GM18907 (cell line): ENCODE data around the gene MMP24.

Source experiments
- ATAC-seq: cut with Tn5 transposase; IDR thresholded peaks from one replicate; pipeline ENCODE4 v1.9.1; 2021; ENCODE audit warnings: mild to moderate bottlenecking, moderate library complexity; ENCODE audit not compliant: unreplicated experiment

MMP24 gene

GRCh38 chr20:35215066-35215956 is 11.2 kb upstream of the MMP24 start:
- no peak for ATAC-seq

GRCh38 chr20:35216541-35216940 is 9.9 kb upstream of the MMP24 start:
- no peak for ATAC-seq

GRCh38 chr20:35223941-35224340 is 2.5 kb upstream of the MMP24 start:
- ATAC-seq, result no peak

GRCh38 chr20:35224536-35224935 is 2.0 kb upstream of the MMP24 start:
- ATAC-seq, result no peak

GRCh38 chr20:35225319-35226125 is 968 bp upstream of the MMP24 start:
- no peak for ATAC-seq

GRCh38 chr20:35226884-35227681 is 593 bp downstream of the MMP24 start:
- ATAC-seq, result no peak

GRCh38 chr20:35232575-35232974 is 6.1 kb downstream of the MMP24 start:
- ATAC-seq, result no peak

- ATAC-seq, result no peak
Measured at GRCh38 chr20:35235881-35236280, 9.4 kb downstream of the MMP24 start.

- no peak for ATAC-seq
Measured at GRCh38 chr20:35237486-35237885, 11.0 kb downstream of the MMP24 start.

GRCh38 chr20:35238170-35238569 is 11.7 kb downstream of the MMP24 start:
- no peak for ATAC-seq

GRCh38 chr20:35238735-35239134 is 12.2 kb downstream of the MMP24 start:
- ATAC-seq, result no peak

- ATAC-seq, result no peak
Measured at GRCh38 chr20:35240083-35240810, 13.8 kb downstream of the MMP24 start.

GRCh38 chr20:35240811-35241293 is 14.4 kb downstream of the MMP24 start:
- no peak for ATAC-seq

- no peak for ATAC-seq
Measured at GRCh38 chr20:35243317-35243716, 16.8 kb downstream of the MMP24 start.

GRCh38 chr20:35243986-35244385 is 17.5 kb downstream of the MMP24 start:
- no peak for ATAC-seq

GRCh38 chr20:35246723-35247122 is 20.2 kb downstream of the MMP24 start:
- no peak for ATAC-seq

- no peak for ATAC-seq
Measured at GRCh38 chr20:35248641-35249475, 22.4 kb downstream of the MMP24 start.

- no peak for ATAC-seq
Measured at GRCh38 chr20:35251613-35251940, 25.1 kb downstream of the MMP24 start.

GRCh38 chr20:35252037-35252461 is 25.6 kb downstream of the MMP24 start:
- ATAC-seq, result peak; percentile 79
